ENCODE results near the gene DAB1. TPM values are rescaled to one million over a fixed set of nuclear protein-coding genes. Genes with fewer than 3 reads are reported as not detected.

DAB1 gene
- total RNA-seq, 1 donor from 2014 or later = 14.6 TPM

DNA sequence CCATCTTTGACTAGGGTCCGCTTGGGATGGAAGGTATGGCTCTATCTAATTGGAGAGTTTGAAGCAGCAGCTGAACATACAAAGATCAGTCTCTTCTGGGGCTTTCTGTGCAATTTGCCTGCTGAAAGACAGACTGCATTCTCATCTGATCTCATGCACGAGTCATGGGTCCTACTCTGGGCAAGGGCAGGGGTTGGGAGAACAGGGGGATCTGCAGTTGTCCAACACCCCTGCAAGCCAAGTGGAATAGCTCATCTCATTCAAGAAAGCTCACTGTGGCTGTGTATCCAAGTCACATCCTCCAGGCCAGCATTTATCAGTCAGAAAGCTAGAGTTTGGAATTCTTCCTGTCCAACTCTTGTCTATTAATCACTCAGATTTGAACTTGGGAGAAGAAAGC, 280.9 kb downstream of the DAB1 start:
- no peak overlapping the region for H3K4me3 ChIP-seq
- H3K27me3 ChIP-seq = no peaks in the 10 kb centered on the region
- no peak overlapping the region for H3K27ac ChIP-seq
- no peak overlapping the region for H3K4me3 Mint-ChIP-seq
- no peak overlapping the region for H3K4me2 ChIP-seq
- H3K27ac Mint-ChIP-seq = no peak overlapping the region
- H3K36me3 ChIP-seq = no peaks in the 10 kb centered on the region
- no peak for DNase-seq (ENCODE audit: low spot score)
- H3F3A ChIP-seq (ENCODE audit: low read depth) = no peaks in the 10 kb centered on the region
- H3K79me2 ChIP-seq (ENCODE audit: low read depth) = no peaks in the 10 kb centered on the region
- no peak overlapping the region for H3K9ac ChIP-seq
- H3K4me1 ChIP-seq = peaks cover 6% of the 10 kb centered on the region
- no peaks in the 10 kb centered on the region for H3K9me3 ChIP-seq (ENCODE audit: low read depth)
- TF ChIP-seq, protein P1, sequence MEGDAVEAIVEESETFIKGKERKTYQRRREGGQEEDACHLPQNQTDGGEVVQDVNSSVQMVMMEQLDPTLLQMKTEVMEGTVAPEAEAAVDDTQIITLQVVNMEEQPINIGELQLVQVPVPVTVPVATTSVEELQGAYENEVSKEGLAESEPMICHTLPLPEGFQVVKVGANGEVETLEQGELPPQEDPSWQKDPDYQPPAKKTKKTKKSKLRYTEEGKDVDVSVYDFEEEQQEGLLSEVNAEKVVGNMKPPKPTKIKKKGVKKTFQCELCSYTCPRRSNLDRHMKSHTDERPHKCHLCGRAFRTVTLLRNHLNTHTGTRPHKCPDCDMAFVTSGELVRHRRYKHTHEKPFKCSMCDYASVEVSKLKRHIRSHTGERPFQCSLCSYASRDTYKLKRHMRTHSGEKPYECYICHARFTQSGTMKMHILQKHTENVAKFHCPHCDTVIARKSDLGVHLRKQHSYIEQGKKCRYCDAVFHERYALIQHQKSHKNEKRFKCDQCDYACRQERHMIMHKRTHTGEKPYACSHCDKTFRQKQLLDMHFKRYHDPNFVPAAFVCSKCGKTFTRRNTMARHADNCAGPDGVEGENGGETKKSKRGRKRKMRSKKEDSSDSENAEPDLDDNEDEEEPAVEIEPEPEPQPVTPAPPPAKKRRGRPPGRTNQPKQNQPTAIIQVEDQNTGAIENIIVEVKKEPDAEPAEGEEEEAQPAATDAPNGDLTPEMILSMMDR (IDR thresholded peaks at IDR 0.05) = no peak
- TF ChIP-seq EZH2phosphoT487 (IDR thresholded peaks at IDR 0.05) (no peak), EZH2 (IDR thresholded peaks at IDR 0.05) (no peak)
- no peaks in the 10 kb centered on the region for H3K36me3 Mint-ChIP-seq
- no peaks in the 10 kb centered on the region for H3K27me3 Mint-ChIP-seq (ENCODE audit: insufficient read depth, low read depth)
- H3K4me1 Mint-ChIP-seq = no peaks in the 10 kb centered on the region
- H2AFZ ChIP-seq (replicated peaks) = no peak overlapping the region
- H3K9me3 Mint-ChIP-seq = no peaks in the 10 kb centered on the region
- no peaks in the 10 kb centered on the region for H4K20me1 ChIP-seq (ENCODE audit: low read depth)

DNA sequence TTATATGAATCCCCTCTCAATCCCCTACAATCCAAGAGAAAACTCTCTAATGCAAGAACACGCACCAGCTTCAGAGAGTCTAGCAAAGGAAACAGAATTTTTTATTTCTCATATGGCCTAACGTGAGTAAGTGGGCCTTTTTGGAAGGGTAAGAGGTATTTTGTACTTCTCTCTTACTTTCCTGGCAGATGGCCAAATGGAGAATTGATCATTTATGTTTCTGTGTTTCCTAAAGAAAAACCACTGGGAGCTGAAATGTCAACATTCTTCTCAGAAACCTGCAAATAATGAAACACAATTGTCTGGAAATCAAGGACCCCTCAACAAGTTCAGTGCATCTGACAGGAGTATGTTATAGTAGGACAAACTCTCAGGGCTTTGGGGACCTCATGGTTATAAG, 281.7 kb downstream of the DAB1 start:
- H4K20me1 ChIP-seq (ENCODE audit: low read depth) = no peaks in the 10 kb centered on the region
- H3K27me3 ChIP-seq = no peaks in the 10 kb centered on the region
- no peak overlapping the region for H3K9ac ChIP-seq
- no peak overlapping the region for H3K4me3 ChIP-seq
- Mint-ChIP-seq H3K27ac (no peak overlapping the region), H3K36me3 (no peaks in the 10 kb centered on the region), H3K9me3 (no peaks in the 10 kb centered on the region), H3K4me3 (no peak overlapping the region), H3K27me3 (ENCODE audit: insufficient read depth, low read depth) (no peaks in the 10 kb centered on the region), H3K4me1 (no peaks in the 10 kb centered on the region)
- no peak overlapping the region for H3K27ac ChIP-seq
- H3K4me2 ChIP-seq = no peak overlapping the region
- DNase-seq (ENCODE audit: low spot score) = no peak
- peaks cover 6% of the 10 kb centered on the region for H3K4me1 ChIP-seq
- H3F3A ChIP-seq (ENCODE audit: low read depth) = no peaks in the 10 kb centered on the region
- H3K9me3 ChIP-seq (ENCODE audit: low read depth) = no peaks in the 10 kb centered on the region
- no peak overlapping the region for H2AFZ ChIP-seq (replicated peaks)
- no peaks in the 10 kb centered on the region for H3K79me2 ChIP-seq (ENCODE audit: low read depth)
- no peak for TF ChIP-seq EZH2phosphoT487 (IDR thresholded peaks at IDR 0.05)
- TF ChIP-seq EZH2 (IDR thresholded peaks at IDR 0.05) = no peak
- TF ChIP-seq, protein P1 (IDR thresholded peaks at IDR 0.05) = no peak
- H3K36me3 ChIP-seq = no peaks in the 10 kb centered on the region

GRCh38 chr1:57138432-57139078, 285.3 kb downstream of the DAB1 start:
- DNase-seq (ENCODE audit: low spot score) = no peak
- H3K36me3 Mint-ChIP-seq = no peaks in the 10 kb centered on the region
- Histone ChIP-seq H3K4me1 (peaks cover 6% of the 10 kb centered on the region), H3F3A (ENCODE audit: low read depth) (no peaks in the 10 kb centered on the region), H3K27ac (no peak overlapping the region), H4K20me1 (ENCODE audit: low read depth) (no peaks in the 10 kb centered on the region), H3K9ac (no peak overlapping the region), H3K4me3 (no peak overlapping the region), H3K4me2 (no peak overlapping the region), H3K9me3 (ENCODE audit: low read depth) (no peaks in the 10 kb centered on the region), H3K27me3 (no peaks in the 10 kb centered on the region), H3K79me2 (ENCODE audit: low read depth) (no peaks in the 10 kb centered on the region), H3K36me3 (no peaks in the 10 kb centered on the region), H2AFZ (replicated peaks) (no peak overlapping the region)
- no peak overlapping the region for H3K4me3 Mint-ChIP-seq
- H3K9me3 Mint-ChIP-seq = no peaks in the 10 kb centered on the region
- TF ChIP-seq EZH2 (IDR thresholded peaks at IDR 0.05) (no peak), EZH2phosphoT487 (IDR thresholded peaks at IDR 0.05) (no peak)
- TF ChIP-seq, protein P1 (IDR thresholded peaks at IDR 0.05) = no peak
- H3K27ac Mint-ChIP-seq = no peak overlapping the region
- no peaks in the 10 kb centered on the region for H3K4me1 Mint-ChIP-seq
- no peaks in the 10 kb centered on the region for H3K27me3 Mint-ChIP-seq (ENCODE audit: insufficient read depth, low read depth)

Measured in neural progenitor cell (in vitro differentiated cells).